ENCODE measurements around the gene SPOPL.

- no peak for TF ChIP-seq RAD21 (IDR thresholded peaks at IDR 0.05; ENCODE audit: low read depth)
- TF ChIP-seq CREB1 (IDR thresholded peaks at IDR 0.05; ENCODE audit: low read depth) = no peak
- TF ChIP-seq MAX (IDR thresholded peaks at IDR 0.05) = no peak
- no peak for TF ChIP-seq EP300 (IDR thresholded peaks at IDR 0.05; ENCODE audit: borderline replicate concordance)
- TF ChIP-seq FOXM1 (IDR thresholded peaks at IDR 0.05; ENCODE audit: borderline replicate concordance, low read depth) = no peak
These were observed 80.3 kb downstream of the SPOPL start for GRCh38 chr2:138581909-138582308.
